ENCODE results near the gene PAK4. TPM values are rescaled to one million over a fixed set of nuclear protein-coding genes. Genes with fewer than 3 reads are reported as not detected.

PAK4 gene
- polyA plus RNA-seq, 2 donors = 39.8 to 43.1 TPM

- no peaks in the 10 kb centered on the region for H3K27me3 ChIP-seq (ENCODE audit: control insufficient read depth in 1 of 2, insufficient read depth in 2 of 2, low read length in 2 of 2)
- no peaks in the 10 kb centered on the region for H3K9me3 ChIP-seq (ENCODE audit: control insufficient read depth in 2 of 2, insufficient read depth in 1 of 2, low read depth in 1 of 2, low read length in 1 of 2)
- peaks cover 8 to 23% of the 10 kb centered on the region in 2 donors for H3K4me1 ChIP-seq (ENCODE audit: control insufficient read depth in 2 of 2, insufficient read depth in 2 of 2, low read length in 1 of 2)
- peak overlapping the region in 1 of 2 donors; percentile 15 for H3K4me3 ChIP-seq (ENCODE audit: low read depth in 1 of 2, low read length in 2 of 2)
- 53 to 58% methylated on average over 25 of the region's 25 CpGs for WGBS, 2 donors
- H3K36me3 ChIP-seq (ENCODE audit: control insufficient read depth in 2 of 2, insufficient read depth in 2 of 2, low read length in 1 of 2) = peaks cover 0 to 30% of the 10 kb centered on the region in 2 donors
- peak overlapping the region; percentile 65 to 82 for H3K27ac ChIP-seq (ENCODE audit: low read depth in 2 of 2, low read length in 1 of 2)
Measured at GRCh38 chr19:39167461-39168257, 42.1 kb downstream of the PAK4 start.

GRCh38 chr19:39168258-39169142, 42.9 kb downstream of the PAK4 start:
- no peak overlapping the region for H3K27ac ChIP-seq (ENCODE audit: low read depth in 2 of 2, low read length in 1 of 2)
- H3K4me3 ChIP-seq (ENCODE audit: low read depth in 1 of 2, low read length in 2 of 2) = no peak overlapping the region
- peaks cover 8 to 21% of the 10 kb centered on the region in 2 donors for H3K4me1 ChIP-seq (ENCODE audit: control insufficient read depth in 2 of 2, insufficient read depth in 2 of 2, low read length in 1 of 2)
- H3K9me3 ChIP-seq (ENCODE audit: control insufficient read depth in 2 of 2, insufficient read depth in 1 of 2, low read depth in 1 of 2, low read length in 1 of 2) = no peaks in the 10 kb centered on the region
- H3K27me3 ChIP-seq (ENCODE audit: control insufficient read depth in 1 of 2, insufficient read depth in 2 of 2, low read length in 2 of 2) = no peaks in the 10 kb centered on the region
- H3K36me3 ChIP-seq (ENCODE audit: control insufficient read depth in 2 of 2, insufficient read depth in 2 of 2, low read length in 1 of 2) = peaks cover 0 to 34% of the 10 kb centered on the region in 2 donors
- 88 to 89% methylated on average over 23 of the region's 23 CpGs for WGBS, 2 donors

- Histone ChIP-seq H3K27me3 (ENCODE audit: control insufficient read depth in 1 of 2, insufficient read depth in 2 of 2, low read length in 2 of 2) (no peaks in the 10 kb centered on the region), H3K4me1 (ENCODE audit: control insufficient read depth in 2 of 2, insufficient read depth in 2 of 2, low read length in 1 of 2) (peaks cover 8 to 21% of the 10 kb centered on the region in 2 donors), H3K36me3 (ENCODE audit: control insufficient read depth in 2 of 2, insufficient read depth in 2 of 2, low read length in 1 of 2) (peaks cover 0 to 39% of the 10 kb centered on the region in 2 donors), H3K4me3 (ENCODE audit: low read depth in 1 of 2, low read length in 2 of 2) (no peak overlapping the region), H3K9me3 (ENCODE audit: control insufficient read depth in 2 of 2, insufficient read depth in 1 of 2, low read depth in 1 of 2, low read length in 1 of 2) (no peaks in the 10 kb centered on the region), H3K27ac (ENCODE audit: low read depth in 2 of 2, low read length in 1 of 2) (no peak overlapping the region)
- WGBS, 2 donors = 92 to 93% methylated on average over 33 to 36 of the region's 36 CpGs
Measured at GRCh38 chr19:39169143-39169810, 43.7 kb downstream of the PAK4 start.

- 68 to 79% methylated on average over 17 of the region's 17 CpGs for WGBS, 2 donors
- H3K27me3 ChIP-seq (ENCODE audit: control insufficient read depth in 1 of 2, insufficient read depth in 2 of 2, low read length in 2 of 2) = no peaks in the 10 kb centered on the region
- H3K27ac ChIP-seq (ENCODE audit: low read depth in 2 of 2, low read length in 1 of 2) = peak overlapping the region; percentile 38 to 41
- H3K36me3 ChIP-seq (ENCODE audit: control insufficient read depth in 2 of 2, insufficient read depth in 2 of 2, low read length in 1 of 2) = peaks cover 4 to 50% of the 10 kb centered on the region in 2 donors
- H3K4me3 ChIP-seq (ENCODE audit: low read depth in 1 of 2, low read length in 2 of 2) = no peak overlapping the region
- no peaks in the 10 kb centered on the region for H3K9me3 ChIP-seq (ENCODE audit: control insufficient read depth in 2 of 2, insufficient read depth in 1 of 2, low read depth in 1 of 2, low read length in 1 of 2)
- H3K4me1 ChIP-seq (ENCODE audit: control insufficient read depth in 2 of 2, insufficient read depth in 2 of 2, low read length in 1 of 2) = peaks cover 8 to 21% of the 10 kb centered on the region in 2 donors
Measured at GRCh38 chr19:39170386-39171231, 45.0 kb downstream of the PAK4 start.

GRCh38 chr19:39171479-39172465, 46.2 kb downstream of the PAK4 start:
- Histone ChIP-seq H3K36me3 (ENCODE audit: control insufficient read depth in 2 of 2, insufficient read depth in 2 of 2, low read length in 1 of 2) (peaks cover 10 to 60% of the 10 kb centered on the region in 2 donors), H3K4me3 (ENCODE audit: low read depth in 1 of 2, low read length in 2 of 2) (no peak overlapping the region), H3K4me1 (ENCODE audit: control insufficient read depth in 2 of 2, insufficient read depth in 2 of 2, low read length in 1 of 2) (peaks cover 8 to 17% of the 10 kb centered on the region in 2 donors), H3K27me3 (ENCODE audit: control insufficient read depth in 1 of 2, insufficient read depth in 2 of 2, low read length in 2 of 2) (no peaks in the 10 kb centered on the region), H3K27ac (ENCODE audit: low read depth in 2 of 2, low read length in 1 of 2) (no peak overlapping the region), H3K9me3 (ENCODE audit: control insufficient read depth in 2 of 2, insufficient read depth in 1 of 2, low read depth in 1 of 2, low read length in 1 of 2) (no peaks in the 10 kb centered on the region)
- WGBS, 2 donors = 80 to 81% methylated on average over 27 of the region's 27 CpGs

GRCh38 chr19:39172700-39173501, 47.3 kb downstream of the PAK4 start:
- WGBS, 2 donors = 90% methylated on average over 32 to 45 of the region's 45 CpGs
- Histone ChIP-seq H3K27me3 (ENCODE audit: control insufficient read depth in 1 of 2, insufficient read depth in 2 of 2, low read length in 2 of 2) (no peaks in the 10 kb centered on the region), H3K9me3 (ENCODE audit: control insufficient read depth in 2 of 2, insufficient read depth in 1 of 2, low read depth in 1 of 2, low read length in 1 of 2) (no peaks in the 10 kb centered on the region), H3K4me1 (ENCODE audit: control insufficient read depth in 2 of 2, insufficient read depth in 2 of 2, low read length in 1 of 2) (peaks cover under 1 to 6% of the 10 kb centered on the region in 2 donors), H3K36me3 (ENCODE audit: control insufficient read depth in 2 of 2, insufficient read depth in 2 of 2, low read length in 1 of 2) (peaks cover 16 to 69% of the 10 kb centered on the region in 2 donors), H3K27ac (ENCODE audit: low read depth in 2 of 2, low read length in 1 of 2) (no peak overlapping the region), H3K4me3 (ENCODE audit: low read depth in 1 of 2, low read length in 2 of 2) (no peak overlapping the region)

GRCh38 chr19:39173502-39173991, 48.0 kb downstream of the PAK4 start:
- H3K9me3 ChIP-seq (ENCODE audit: control insufficient read depth in 2 of 2, insufficient read depth in 1 of 2, low read depth in 1 of 2, low read length in 1 of 2) = no peaks in the 10 kb centered on the region
- H3K4me1 ChIP-seq (ENCODE audit: control insufficient read depth in 2 of 2, insufficient read depth in 2 of 2, low read length in 1 of 2) = peaks cover 0 to 6% of the 10 kb centered on the region in 2 donors
- H3K27me3 ChIP-seq (ENCODE audit: control insufficient read depth in 1 of 2, insufficient read depth in 2 of 2, low read length in 2 of 2) = no peaks in the 10 kb centered on the region
- no peak overlapping the region for H3K27ac ChIP-seq (ENCODE audit: low read depth in 2 of 2, low read length in 1 of 2)
- 96 to 97% methylated on average over 23 to 25 of the region's 25 CpGs for WGBS, 2 donors
- H3K36me3 ChIP-seq (ENCODE audit: control insufficient read depth in 2 of 2, insufficient read depth in 2 of 2, low read length in 1 of 2) = peaks cover 17 to 75% of the 10 kb centered on the region in 2 donors
- no peak overlapping the region for H3K4me3 ChIP-seq (ENCODE audit: low read depth in 1 of 2, low read length in 2 of 2)
